Measurements from ENCODE around the gene PGAP2. TPM values are rescaled to one million over a fixed set of nuclear protein-coding genes. Genes with fewer than 3 reads are reported as not detected.

Gene PGAP2
- total and polyA plus RNA-seq, 4 donors: 3.9 to 17.7 (median 8.9) TPM

GRCh38 chr11:3840870-3841425, 32.6 kb downstream of the PGAP2 start, which contains the start of gene RHOG:
RHOG (minus strand) TSS chr11:3840959; CDS start chr11:3828138, 12,821 bp downstream.
- ATAC-seq (ENCODE audit: low FRiP score): peak; percentile 93
- Histone ChIP-seq H3K36me3 (ENCODE audit: control insufficient read depth in 1 of 2, insufficient read depth in 2 of 2, low read length in 1 of 2) (no peaks in the 10 kb centered on the region), H3K27me3 (ENCODE audit: control insufficient read depth in 1 of 2, insufficient read depth in 2 of 2, low read length in 1 of 2) (no peaks in the 10 kb centered on the region), H3K9me3 (ENCODE audit: control insufficient read depth, low read length) (no peaks in the 10 kb centered on the region), H3K4me1 (ENCODE audit: control insufficient read depth in 1 of 2, insufficient read depth in 2 of 2, low read length in 2 of 2) (no peaks in the 10 kb centered on the region), H3K27ac (ENCODE audit: low read depth in 1 of 2, low read length in 2 of 2) (peak within 1 kb of the TSS; percentile 82 to 91), H3K4me3 (ENCODE audit: low read length in 2 of 2) (peak within 1 kb of the TSS; percentile 97 to 99)
- DNase-seq: peak; percentile 93 to 94
- 0 to 1% methylated on average over 31 to 41 of the region's 42 CpGs for WGBS, 2 donors
- intact Hi-C loops (cut with DNase I): loop anchor here (2.0 kb wide), 1 partner anchor 44 kb away; the partner anchor contains the start of gene NUP98 (in 2 of the 2)

DNA sequence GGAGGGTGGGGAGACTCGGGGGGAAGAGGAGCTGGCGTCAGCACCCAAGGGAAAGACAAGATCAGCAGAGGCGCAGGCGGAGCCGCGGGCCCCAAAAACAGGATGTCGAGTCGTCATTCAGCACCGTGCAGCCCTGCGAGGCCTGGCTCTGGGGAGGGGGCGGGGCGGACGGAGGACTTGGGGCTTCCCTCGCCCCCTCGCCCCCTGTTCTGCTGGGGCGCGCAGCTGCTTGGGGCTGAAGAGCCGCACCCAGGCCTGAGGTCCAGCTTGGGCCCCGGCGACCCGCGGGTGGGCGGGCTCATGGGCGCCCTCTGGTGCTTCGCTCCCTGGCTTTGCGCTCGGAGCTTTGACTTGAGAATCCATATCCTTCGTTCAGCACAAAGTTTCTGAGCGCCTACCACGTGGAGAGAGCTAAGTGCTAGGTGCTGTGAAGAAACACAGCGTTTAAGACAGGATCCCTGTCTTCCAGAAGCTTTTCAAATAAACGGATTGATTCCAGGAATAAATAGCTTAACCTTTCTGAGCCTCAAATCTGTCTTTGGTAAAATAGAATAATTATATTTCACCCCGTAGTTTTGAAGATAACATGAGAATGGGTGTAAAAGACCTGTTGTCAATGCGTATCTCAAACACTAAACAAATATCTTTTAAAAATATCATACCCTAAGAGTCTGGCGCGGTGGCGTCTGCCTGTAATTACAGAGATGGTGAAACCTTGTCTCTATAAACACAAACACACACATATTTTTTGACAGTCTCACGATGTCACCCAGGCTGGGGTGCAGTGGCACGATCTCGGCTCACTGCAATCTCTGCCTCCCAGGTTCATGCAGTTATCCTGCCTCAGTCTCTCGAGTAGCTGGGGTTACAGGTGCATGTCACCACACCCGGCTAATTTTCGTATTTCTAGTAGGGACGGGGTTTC, 33.3 kb downstream of the PGAP2 start:
- 23 to 30% methylated on average over 35 to 44 of the region's 44 CpGs for WGBS, 2 donors

DNA sequence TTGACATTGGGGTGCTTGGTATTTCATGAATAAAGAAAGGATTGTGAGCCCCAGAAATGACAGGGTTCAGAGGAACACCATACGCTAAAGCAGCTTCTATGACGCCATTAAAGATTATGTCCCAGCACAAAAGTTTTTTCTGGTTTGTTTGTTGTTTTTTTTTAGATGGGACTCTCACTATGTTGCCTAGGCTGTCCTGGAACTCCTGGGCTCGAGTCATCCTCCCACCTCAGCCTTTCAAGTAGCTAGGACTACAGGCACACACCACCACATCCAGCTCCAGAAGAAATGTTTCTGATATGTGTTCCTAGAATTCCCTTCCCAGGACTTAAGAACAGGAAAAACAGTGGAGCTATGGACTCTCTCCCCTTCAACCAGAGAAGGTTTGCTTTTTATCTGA, 35.0 kb downstream of the PGAP2 start:
- intact Hi-C loops (cut with DNase I): no loop called here

More for the DNA sequence above, 33.3 kb downstream of the PGAP2 start:
- H3K9me3 ChIP-seq (ENCODE audit: control insufficient read depth, low read length): no peaks in the 10 kb centered on the region
- H3K4me3 ChIP-seq (ENCODE audit: low read length in 2 of 2): peak overlapping the region; percentile 97 to 99
- no peaks in the 10 kb centered on the region for H3K27me3 ChIP-seq (ENCODE audit: control insufficient read depth in 1 of 2, insufficient read depth in 2 of 2, low read length in 1 of 2)
- ATAC-seq (ENCODE audit: low FRiP score) (peak; percentile 91), DNase-seq (peak; percentile 92 to 95)
- intact Hi-C loops (cut with DNase I): loop anchor here (2.0 kb wide), 1 partner anchor 45 kb away; the partner anchor contains the start of gene NUP98 (in 2 of the 2)
- H3K4me1 ChIP-seq (ENCODE audit: control insufficient read depth in 1 of 2, insufficient read depth in 2 of 2, low read length in 2 of 2): no peaks in the 10 kb centered on the region
- no peaks in the 10 kb centered on the region for H3K36me3 ChIP-seq (ENCODE audit: control insufficient read depth in 1 of 2, insufficient read depth in 2 of 2, low read length in 1 of 2)
- peak overlapping the region; percentile 82 to 91 for H3K27ac ChIP-seq (ENCODE audit: low read depth in 1 of 2, low read length in 2 of 2)

GRCh38 chr11:3845246-3845645, 36.9 kb downstream of the PGAP2 start:
- no peak overlapping the region for H3K27ac ChIP-seq (ENCODE audit: low read depth in 1 of 2, low read length in 2 of 2)
- no peaks in the 10 kb centered on the region for H3K9me3 ChIP-seq (ENCODE audit: control insufficient read depth, low read length)
- H3K4me3 ChIP-seq (ENCODE audit: low read length in 2 of 2): no peak overlapping the region
- intact Hi-C loops (cut with DNase I): no loop called here
- WGBS, 2 donors: 90 to 92% methylated on average over 1 of the region's 1 CpG
- DNase-seq (no peak), ATAC-seq (ENCODE audit: low FRiP score) (no peak)
- H3K4me1 ChIP-seq (ENCODE audit: control insufficient read depth in 1 of 2, insufficient read depth in 2 of 2, low read length in 2 of 2): no peaks in the 10 kb centered on the region
- no peaks in the 10 kb centered on the region for H3K27me3 ChIP-seq (ENCODE audit: control insufficient read depth in 1 of 2, insufficient read depth in 2 of 2, low read length in 1 of 2)
- H3K36me3 ChIP-seq (ENCODE audit: control insufficient read depth in 1 of 2, insufficient read depth in 2 of 2, low read length in 1 of 2): no peaks in the 10 kb centered on the region

More for the DNA sequence above, 35.0 kb downstream of the PGAP2 start:
- Histone ChIP-seq H3K27me3 (ENCODE audit: control insufficient read depth in 1 of 2, insufficient read depth in 2 of 2, low read length in 1 of 2) (no peaks in the 10 kb centered on the region), H3K27ac (ENCODE audit: low read depth in 1 of 2, low read length in 2 of 2) (no peak overlapping the region), H3K4me3 (ENCODE audit: low read length in 2 of 2) (no peak overlapping the region), H3K36me3 (ENCODE audit: control insufficient read depth in 1 of 2, insufficient read depth in 2 of 2, low read length in 1 of 2) (no peaks in the 10 kb centered on the region), H3K4me1 (ENCODE audit: control insufficient read depth in 1 of 2, insufficient read depth in 2 of 2, low read length in 2 of 2) (no peaks in the 10 kb centered on the region), H3K9me3 (ENCODE audit: control insufficient read depth, low read length) (no peaks in the 10 kb centered on the region)
- ATAC-seq (ENCODE audit: low FRiP score) (no peak), DNase-seq (no peak)
- 85 to 94% methylated on average over 3 of the region's 3 CpGs for WGBS, 2 donors

- no peak overlapping the region for H3K27ac ChIP-seq (ENCODE audit: low read depth in 1 of 2, low read length in 2 of 2)
- DNase-seq (no peak), ATAC-seq (ENCODE audit: low FRiP score) (no peak)
- no peaks in the 10 kb centered on the region for H3K27me3 ChIP-seq (ENCODE audit: control insufficient read depth in 1 of 2, insufficient read depth in 2 of 2, low read length in 1 of 2)
- no peaks in the 10 kb centered on the region for H3K9me3 ChIP-seq (ENCODE audit: control insufficient read depth, low read length)
- no peaks in the 10 kb centered on the region for H3K4me1 ChIP-seq (ENCODE audit: control insufficient read depth in 1 of 2, insufficient read depth in 2 of 2, low read length in 2 of 2)
- 89 to 91% methylated on average over 3 of the region's 3 CpGs for WGBS, 2 donors
- intact Hi-C loops (cut with DNase I): no loop called here
- H3K4me3 ChIP-seq (ENCODE audit: low read length in 2 of 2): no peak overlapping the region
- no peaks in the 10 kb centered on the region for H3K36me3 ChIP-seq (ENCODE audit: control insufficient read depth in 1 of 2, insufficient read depth in 2 of 2, low read length in 1 of 2)
Observed at GRCh38 chr11:3845670-3846069, 37.3 kb downstream of the PGAP2 start.

GRCh38 chr11:3849297-3849874, 41.0 kb downstream of the PGAP2 start:
- intact Hi-C loops (cut with DNase I): loop anchor here (1.0 kb wide), 2 partner anchors 223 to 224 kb away; no protein-coding TSS in a partner anchor
- Histone ChIP-seq H3K4me1 (ENCODE audit: control insufficient read depth in 1 of 2, insufficient read depth in 2 of 2, low read length in 2 of 2) (no peaks in the 10 kb centered on the region), H3K4me3 (ENCODE audit: low read length in 2 of 2) (no peak overlapping the region), H3K36me3 (ENCODE audit: control insufficient read depth in 1 of 2, insufficient read depth in 2 of 2, low read length in 1 of 2) (no peaks in the 10 kb centered on the region), H3K9me3 (ENCODE audit: control insufficient read depth, low read length) (no peaks in the 10 kb centered on the region), H3K27ac (ENCODE audit: low read depth in 1 of 2, low read length in 2 of 2) (no peak overlapping the region), H3K27me3 (ENCODE audit: control insufficient read depth in 1 of 2, insufficient read depth in 2 of 2, low read length in 1 of 2) (no peaks in the 10 kb centered on the region)
- WGBS, 2 donors: 57% methylated on average over 10 of the region's 10 CpGs
- ATAC-seq (ENCODE audit: low FRiP score): peak; percentile 78
- no peak for DNase-seq

- ATAC-seq (ENCODE audit: low FRiP score) (no peak), DNase-seq (no peak)
- H3K4me1 ChIP-seq (ENCODE audit: control insufficient read depth in 1 of 2, insufficient read depth in 2 of 2, low read length in 2 of 2): peaks cover 0 to 7% of the 10 kb centered on the region in 2 donors
- H3K9me3 ChIP-seq (ENCODE audit: control insufficient read depth, low read length): no peaks in the 10 kb centered on the region
- H3K4me3 ChIP-seq (ENCODE audit: low read length in 2 of 2): no peak overlapping the region
- H3K27ac ChIP-seq (ENCODE audit: low read depth in 1 of 2, low read length in 2 of 2): no peak overlapping the region
- WGBS, 2 donors: 97 to 100% methylated on average over 1 of the region's 1 CpG
- no peaks in the 10 kb centered on the region for H3K27me3 ChIP-seq (ENCODE audit: control insufficient read depth in 1 of 2, insufficient read depth in 2 of 2, low read length in 1 of 2)
- intact Hi-C loops (cut with DNase I): loop anchor here in 1 of 2 donors (1.0 kb wide), 1 partner anchor 219 kb away; no protein-coding TSS in a partner anchor
- H3K36me3 ChIP-seq (ENCODE audit: control insufficient read depth in 1 of 2, insufficient read depth in 2 of 2, low read length in 1 of 2): no peaks in the 10 kb centered on the region
Observed at GRCh38 chr11:3853545-3853842, 45.1 kb downstream of the PGAP2 start.

DNA sequence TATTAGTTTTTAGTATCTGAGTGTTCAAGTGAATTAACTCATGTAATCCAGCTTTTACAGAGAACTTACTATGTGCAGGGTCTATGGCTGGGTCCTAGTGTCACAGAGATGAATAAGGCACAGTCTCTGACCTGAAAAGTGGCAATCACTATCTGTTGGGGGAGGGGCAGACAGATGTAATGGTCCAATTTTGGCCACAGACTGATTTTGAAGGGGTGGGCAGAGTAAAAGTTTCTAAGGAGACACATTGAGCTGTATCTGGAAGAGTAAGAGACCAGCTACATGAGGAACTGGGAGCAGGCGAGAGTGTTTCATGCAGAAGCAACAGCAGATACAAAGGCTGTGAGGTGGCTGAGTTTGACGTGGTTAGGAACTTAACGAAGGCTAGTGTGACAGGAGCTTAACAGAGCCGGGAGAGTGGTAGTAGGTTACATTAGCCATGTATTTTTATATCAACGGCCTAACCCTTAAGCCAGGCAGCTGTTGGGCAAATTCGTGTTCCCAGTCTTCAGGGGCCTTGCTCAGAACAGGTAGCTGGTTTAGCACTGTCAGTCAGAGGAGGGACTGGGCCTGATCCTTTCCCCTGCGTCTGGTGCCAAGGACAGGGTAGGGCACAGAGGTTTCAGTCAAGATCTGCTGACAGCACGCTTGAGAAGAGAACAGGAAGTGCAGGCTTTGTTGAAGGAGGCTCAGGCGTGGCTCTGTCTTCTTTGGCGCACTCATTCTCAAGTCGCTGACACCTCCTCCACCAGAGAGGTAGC, 45.7 kb downstream of the PGAP2 start:
- H3K9me3 ChIP-seq (ENCODE audit: control insufficient read depth, low read length): no peaks in the 10 kb centered on the region
- 79 to 82% methylated on average over 11 of the region's 11 CpGs for WGBS, 2 donors
- ATAC-seq (ENCODE audit: low FRiP score): no peak
- no peak overlapping the region for H3K4me3 ChIP-seq (ENCODE audit: low read length in 2 of 2)
- peaks cover 3 to 9% of the 10 kb centered on the region in 2 donors for H3K4me1 ChIP-seq (ENCODE audit: control insufficient read depth in 1 of 2, insufficient read depth in 2 of 2, low read length in 2 of 2)
- no peaks in the 10 kb centered on the region for H3K27me3 ChIP-seq (ENCODE audit: control insufficient read depth in 1 of 2, insufficient read depth in 2 of 2, low read length in 1 of 2)
- peak in 1 of 2 donors; percentile 59 for DNase-seq
- H3K36me3 ChIP-seq (ENCODE audit: control insufficient read depth in 1 of 2, insufficient read depth in 2 of 2, low read length in 1 of 2): no peaks in the 10 kb centered on the region
- intact Hi-C loops (cut with DNase I): loop anchor here in 1 of 2 donors (1.0 kb wide), 1 partner anchor 218 kb away; no protein-coding TSS in a partner anchor
- no peak overlapping the region for H3K27ac ChIP-seq (ENCODE audit: low read depth in 1 of 2, low read length in 2 of 2)
